ENCODE measurements around the gene OTOP2.

The OTOP2 gene

GRCh38 chr17:74946641-74947040 is 22.6 kb downstream of the OTOP2 start:
- no peak overlapping the region for H3K4me3 Mint-ChIP-seq
- no peak overlapping the region for H3K27ac Mint-ChIP-seq
- H3K4me1 Mint-ChIP-seq (ENCODE audit: low read depth): no peaks in the 10 kb centered on the region
- intact Hi-C loops (cut with micrococcal nuclease): no loop called here
- H3K9me3 Mint-ChIP-seq: no peaks in the 10 kb centered on the region
- peaks cover 71% of the 10 kb centered on the region for H3K27me3 Mint-ChIP-seq
- no peaks in the 10 kb centered on the region for H3K36me3 Mint-ChIP-seq (ENCODE audit: low read depth)

- Mint-ChIP-seq H3K9me3 (no peaks in the 10 kb centered on the region), H3K36me3 (ENCODE audit: low read depth) (no peaks in the 10 kb centered on the region), H3K4me1 (ENCODE audit: low read depth) (no peaks in the 10 kb centered on the region), H3K4me3 (no peak overlapping the region), H3K27ac (no peak overlapping the region), H3K27me3 (peaks cover 66% of the 10 kb centered on the region)
- intact Hi-C loops (cut with micrococcal nuclease): no loop called here
Measured at GRCh38 chr17:74947041-74947754, 23.1 kb downstream of the OTOP2 start.

- Mint-ChIP-seq H3K27ac (no peak overlapping the region), H3K4me3 (no peak overlapping the region), H3K9me3 (no peaks in the 10 kb centered on the region), H3K4me1 (ENCODE audit: low read depth) (peaks cover 4% of the 10 kb centered on the region), H3K36me3 (ENCODE audit: low read depth) (no peaks in the 10 kb centered on the region), H3K27me3 (peaks cover 57% of the 10 kb centered on the region)
- intact Hi-C loops (cut with micrococcal nuclease): no loop called here
Measured at GRCh38 chr17:74949455-74950115, 25.5 kb downstream of the OTOP2 start.

GRCh38 chr17:74950207-74950606 is 26.1 kb downstream of the OTOP2 start:
- intact Hi-C loops (cut with micrococcal nuclease): no loop called here
- Mint-ChIP-seq H3K27me3 (peaks cover 57% of the 10 kb centered on the region), H3K4me3 (no peak overlapping the region), H3K4me1 (ENCODE audit: low read depth) (peaks cover 8% of the 10 kb centered on the region), H3K27ac (no peak overlapping the region), H3K9me3 (no peaks in the 10 kb centered on the region), H3K36me3 (ENCODE audit: low read depth) (no peaks in the 10 kb centered on the region)

GRCh38 chr17:74951065-74951464 is 27.0 kb downstream of the OTOP2 start:
- Mint-ChIP-seq H3K36me3 (ENCODE audit: low read depth) (no peaks in the 10 kb centered on the region), H3K4me3 (no peak overlapping the region), H3K9me3 (no peaks in the 10 kb centered on the region), H3K27me3 (peaks cover 54% of the 10 kb centered on the region), H3K4me1 (ENCODE audit: low read depth) (peaks cover 8% of the 10 kb centered on the region), H3K27ac (no peak overlapping the region)
- intact Hi-C loops (cut with micrococcal nuclease): no loop called here

- H3K36me3 Mint-ChIP-seq (ENCODE audit: low read depth): no peaks in the 10 kb centered on the region
- no peak overlapping the region for H3K4me3 Mint-ChIP-seq
- peaks cover 7% of the 10 kb centered on the region for H3K9me3 Mint-ChIP-seq
- peaks cover 56% of the 10 kb centered on the region for H3K27me3 Mint-ChIP-seq
- H3K4me1 Mint-ChIP-seq (ENCODE audit: low read depth): peaks cover 8% of the 10 kb centered on the region
- H3K27ac Mint-ChIP-seq: no peak overlapping the region
- intact Hi-C loops (cut with micrococcal nuclease): no loop called here
Measured at GRCh38 chr17:74951680-74952421, 27.8 kb downstream of the OTOP2 start.

- peaks cover 8% of the 10 kb centered on the region for H3K9me3 Mint-ChIP-seq
- peaks cover 55% of the 10 kb centered on the region for H3K27me3 Mint-ChIP-seq
- no peak overlapping the region for H3K4me3 Mint-ChIP-seq
- H3K36me3 Mint-ChIP-seq (ENCODE audit: low read depth): no peaks in the 10 kb centered on the region
- peaks cover 8% of the 10 kb centered on the region for H3K4me1 Mint-ChIP-seq (ENCODE audit: low read depth)
- H3K27ac Mint-ChIP-seq: no peak overlapping the region
- intact Hi-C loops (cut with micrococcal nuclease): no loop called here
Measured at GRCh38 chr17:74952431-74953133, 28.5 kb downstream of the OTOP2 start.

GRCh38 chr17:74953134-74953687 is 29.1 kb downstream of the OTOP2 start:
- Mint-ChIP-seq H3K27ac (no peak overlapping the region), H3K4me1 (ENCODE audit: low read depth) (peaks cover 8% of the 10 kb centered on the region), H3K4me3 (no peak overlapping the region), H3K9me3 (peaks cover 8% of the 10 kb centered on the region), H3K27me3 (peaks cover 55% of the 10 kb centered on the region), H3K36me3 (ENCODE audit: low read depth) (no peaks in the 10 kb centered on the region)
- intact Hi-C loops (cut with micrococcal nuclease): no loop called here

- no peaks in the 10 kb centered on the region for H3K36me3 Mint-ChIP-seq (ENCODE audit: low read depth)
- peaks cover 56% of the 10 kb centered on the region for H3K27me3 Mint-ChIP-seq
- H3K9me3 Mint-ChIP-seq: peaks cover 8% of the 10 kb centered on the region
- intact Hi-C loops (cut with micrococcal nuclease): no loop called here
- peaks cover 8% of the 10 kb centered on the region for H3K4me1 Mint-ChIP-seq (ENCODE audit: low read depth)
- H3K27ac Mint-ChIP-seq: no peak overlapping the region
- no peak overlapping the region for H3K4me3 Mint-ChIP-seq
Measured at GRCh38 chr17:74954115-74954514, 30.0 kb downstream of the OTOP2 start.

- Mint-ChIP-seq H3K36me3 (ENCODE audit: low read depth) (no peaks in the 10 kb centered on the region), H3K27ac (no peak overlapping the region), H3K4me1 (ENCODE audit: low read depth) (peaks cover 9% of the 10 kb centered on the region), H3K27me3 (peaks cover 61% of the 10 kb centered on the region), H3K9me3 (peaks cover 8% of the 10 kb centered on the region), H3K4me3 (no peak overlapping the region)
- intact Hi-C loops (cut with micrococcal nuclease): no loop called here
Measured at GRCh38 chr17:74954665-74955421, 30.8 kb downstream of the OTOP2 start.

- Mint-ChIP-seq H3K4me3 (no peak overlapping the region), H3K27ac (no peak overlapping the region), H3K27me3 (peaks cover 60% of the 10 kb centered on the region), H3K4me1 (ENCODE audit: low read depth) (peaks cover 21% of the 10 kb centered on the region), H3K9me3 (peaks cover 8% of the 10 kb centered on the region), H3K36me3 (ENCODE audit: low read depth) (no peaks in the 10 kb centered on the region)
- intact Hi-C loops (cut with micrococcal nuclease): no loop called here
Measured at GRCh38 chr17:74956093-74956492, 32.0 kb downstream of the OTOP2 start.

GRCh38 chr17:74957935-74958740 is 34.1 kb downstream of the OTOP2 start:
- peaks cover 63% of the 10 kb centered on the region for H3K27me3 Mint-ChIP-seq
- no peaks in the 10 kb centered on the region for H3K36me3 Mint-ChIP-seq (ENCODE audit: low read depth)
- no peak overlapping the region for H3K4me3 Mint-ChIP-seq
- no peak overlapping the region for H3K27ac Mint-ChIP-seq
- H3K4me1 Mint-ChIP-seq (ENCODE audit: low read depth): peaks cover 21% of the 10 kb centered on the region
- intact Hi-C loops (cut with micrococcal nuclease): loop anchor here (1.0 kb wide), 1 partner anchor 35 kb away; the partner anchor contains the start of gene USH1G
- H3K9me3 Mint-ChIP-seq: peaks cover 8% of the 10 kb centered on the region

Measured in dendritic cell treated with granulocyte-macrophage colony-stimulating factor and Interleukin-4, amounts not matched to agents 40 ng/mL and 50 ng/mL, for 4 days (primary cell).